Mucosa of descending colon (tissue), 3 donors: Measurements from ENCODE around the gene ITPKC. TPM values are rescaled to one million over a fixed set of nuclear protein-coding genes. Genes with fewer than 3 reads are reported as not detected.

Experiments used
- ATAC-seq: fragments of 200-7000 bp; cut with Tn5 transposase; one replicate; pipeline ENCODE4 v1.9.1; 2020; ENCODE audit warnings: mild to moderate bottlenecking, moderate library complexity
- DNase-seq, 3 donors: peaks; one replicate each; pipeline ENCODE4 v3.0.0-alpha.2; 2020
- H3K36me3 ChIP-seq: fragments of 200-600 bp; one replicate; pipeline ENCODE4 v1.8.0; 2021; ENCODE audit warnings: low read depth, mild to moderate bottlenecking
- H3K4me1 ChIP-seq: fragments of 200-600 bp; one replicate; pipeline ENCODE4 v1.8.0; 2021; ENCODE audit warnings: low read depth, mild to moderate bottlenecking
- H3K4me3 ChIP-seq: fragments of 200-600 bp; one replicate; pipeline ENCODE4 v1.8.0; 2021; ENCODE audit warnings: mild to moderate bottlenecking
- H3K9me3 ChIP-seq: fragments of 200-600 bp; one replicate; pipeline ENCODE4 v1.8.0; 2021; ENCODE audit warnings: mild to moderate bottlenecking
- intact Hi-C, 2 donors: fragments of 100-400 bp; cut with DNase I in 1 of 2; cut with micrococcal nuclease in 1 of 2; formaldehyde crosslinking; loops; one replicate each; pipeline versions ENCODE4 v1.11.0 to v1.11.1; 2022; cut with DNase I, micrococcal nuclease
- total RNA-seq, 3 donors: library from RNA; stranded (reverse); fragmentation: NEBNext Ultra II Directional in 2 of 3; extraction: Animal tissue kit (Norgen Biotek cat#: 25700) in 2 of 3; gene quantifications; one replicate each; pipeline versions ENCODE4 v1.2.1 to v1.2.4, GENCODE V29; 2021 to 2023
- TF ChIP-seq, protein P1 (sequence below): fragments of 200-600 bp; IDR thresholded peaks from one replicate; pipeline ENCODE4 v1.8.0; 2022; ENCODE audit warnings: antibody characterized with exemption, mild to moderate bottlenecking
- donor health status: DM: no; HTN: no; CAD: no; lungs with moderate emphysema.
- donor health status: DM: no; HTN: no; CAD: no.
- donor health status: DM: no; HTN: yes; CAD: no.

ITPKC gene
- total RNA-seq, 3 donors from 2014 or later, result 22.1 to 26.1 (median 23.2) TPM

- ATAC-seq (no peak), DNase-seq (no peak)
- intact Hi-C loops, result no loop called here
- H3K4me1 ChIP-seq, result peaks cover 36% of the 10 kb centered on the region
- no peaks in the 10 kb centered on the region for H3K9me3 ChIP-seq
- peaks cover 16% of the 10 kb centered on the region for H3K36me3 ChIP-seq
- no peak overlapping the region for H3K4me3 ChIP-seq
- TF ChIP-seq, protein P1, sequence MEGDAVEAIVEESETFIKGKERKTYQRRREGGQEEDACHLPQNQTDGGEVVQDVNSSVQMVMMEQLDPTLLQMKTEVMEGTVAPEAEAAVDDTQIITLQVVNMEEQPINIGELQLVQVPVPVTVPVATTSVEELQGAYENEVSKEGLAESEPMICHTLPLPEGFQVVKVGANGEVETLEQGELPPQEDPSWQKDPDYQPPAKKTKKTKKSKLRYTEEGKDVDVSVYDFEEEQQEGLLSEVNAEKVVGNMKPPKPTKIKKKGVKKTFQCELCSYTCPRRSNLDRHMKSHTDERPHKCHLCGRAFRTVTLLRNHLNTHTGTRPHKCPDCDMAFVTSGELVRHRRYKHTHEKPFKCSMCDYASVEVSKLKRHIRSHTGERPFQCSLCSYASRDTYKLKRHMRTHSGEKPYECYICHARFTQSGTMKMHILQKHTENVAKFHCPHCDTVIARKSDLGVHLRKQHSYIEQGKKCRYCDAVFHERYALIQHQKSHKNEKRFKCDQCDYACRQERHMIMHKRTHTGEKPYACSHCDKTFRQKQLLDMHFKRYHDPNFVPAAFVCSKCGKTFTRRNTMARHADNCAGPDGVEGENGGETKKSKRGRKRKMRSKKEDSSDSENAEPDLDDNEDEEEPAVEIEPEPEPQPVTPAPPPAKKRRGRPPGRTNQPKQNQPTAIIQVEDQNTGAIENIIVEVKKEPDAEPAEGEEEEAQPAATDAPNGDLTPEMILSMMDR, result no peak
Observed at GRCh38 chr19:40756502-40757110, 39.7 kb downstream of the ITPKC start.

DNA sequence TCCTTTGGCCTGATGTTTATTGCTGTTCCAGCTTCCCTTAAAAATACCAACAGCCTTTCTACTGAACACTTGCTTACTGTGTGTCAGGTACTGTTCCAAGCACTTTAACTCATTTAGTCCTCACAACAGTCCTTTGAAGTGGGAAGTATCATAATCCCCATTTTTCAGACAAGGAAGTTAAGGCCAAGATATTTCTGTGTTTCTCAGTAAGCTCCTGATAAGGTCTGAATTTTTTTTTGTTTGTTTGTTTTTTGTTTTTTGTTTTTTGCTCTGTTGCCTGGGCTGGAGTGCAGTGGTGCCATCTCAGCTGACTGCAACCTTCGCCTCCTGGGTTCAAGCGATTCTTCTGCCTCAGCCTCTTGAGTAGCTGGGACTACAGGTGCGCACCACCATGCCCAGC is 41.6 kb downstream of the ITPKC start:
- intact Hi-C loops, result no loop called here
- Histone ChIP-seq H3K4me1 (peaks cover 25% of the 10 kb centered on the region), H3K9me3 (no peaks in the 10 kb centered on the region), H3K36me3 (peaks cover 26% of the 10 kb centered on the region), H3K4me3 (no peak overlapping the region)
- DNase-seq, result no peak
- TF ChIP-seq, protein P1, result no peak
- no peak for ATAC-seq

GRCh38 chr19:40759352-40759751 is 42.4 kb downstream of the ITPKC start:
- peaks cover 26% of the 10 kb centered on the region for H3K36me3 ChIP-seq
- no peak for ATAC-seq
- intact Hi-C loops, result no loop called here

DNA sequence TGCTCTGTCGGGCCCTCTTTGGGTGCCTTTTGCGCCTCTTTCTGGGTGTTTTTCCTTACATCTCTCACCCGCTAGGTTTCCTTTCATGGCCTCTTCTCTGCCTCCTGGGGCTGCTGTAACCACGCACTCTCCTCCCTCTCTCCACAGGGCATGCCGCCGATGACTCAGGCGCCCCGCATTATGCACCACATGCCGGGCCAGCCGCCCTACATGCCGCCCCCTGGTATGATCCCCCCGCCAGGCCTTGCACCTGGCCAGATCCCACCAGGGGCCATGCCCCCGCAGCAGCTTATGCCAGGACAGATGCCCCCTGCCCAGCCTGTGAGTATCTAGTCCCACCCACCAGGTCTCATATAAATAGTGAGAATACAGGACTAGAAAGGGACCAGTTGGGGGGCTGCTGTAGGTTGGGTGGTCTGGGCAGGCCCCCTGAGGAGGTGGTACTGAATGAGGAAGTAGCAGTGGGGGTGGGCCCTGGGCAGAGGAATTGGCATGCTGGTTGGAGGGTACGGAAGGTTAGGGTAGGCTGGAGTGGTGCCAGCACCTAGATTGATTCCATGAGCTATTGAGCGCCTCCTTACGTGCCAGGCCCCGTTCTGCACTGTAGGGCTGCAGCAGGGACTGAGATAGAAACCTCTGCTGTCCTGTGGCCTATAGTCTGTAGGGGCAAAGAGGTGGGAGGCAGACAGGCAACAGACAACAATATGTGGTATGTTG is 46.0 kb downstream of the ITPKC start:
- no peaks in the 10 kb centered on the region for H3K9me3 ChIP-seq

More at GRCh38 chr19:40759352-40759751, 42.4 kb downstream of the ITPKC start:
- no peak for DNase-seq
- TF ChIP-seq, protein P1, result no peak
- Histone ChIP-seq H3K9me3 (no peaks in the 10 kb centered on the region), H3K4me1 (peaks cover 19% of the 10 kb centered on the region), H3K4me3 (no peak overlapping the region)

GRCh38 chr19:40763526-40763925 is 46.6 kb downstream of the ITPKC start:
- ATAC-seq, result no peak
- intact Hi-C loops, result no loop called here
- no peak for DNase-seq
- Histone ChIP-seq H3K9me3 (no peaks in the 10 kb centered on the region), H3K36me3 (peaks cover 30% of the 10 kb centered on the region), H3K4me1 (no peaks in the 10 kb centered on the region), H3K4me3 (no peak overlapping the region)
- TF ChIP-seq, protein P1, result no peak

More for the DNA sequence above, 46.0 kb downstream of the ITPKC start:
- TF ChIP-seq, protein P1, result no peak
- H3K4me1 ChIP-seq, result no peaks in the 10 kb centered on the region
- H3K36me3 ChIP-seq, result peaks cover 36% of the 10 kb centered on the region
- ATAC-seq (no peak), DNase-seq (no peak)
- intact Hi-C loops, result no loop called here
- H3K4me3 ChIP-seq, result no peak overlapping the region
